ENCODE results near the gene MRPS10.

GRCh38 chr6:42200035-42200434 is 17.6 kb downstream of the MRPS10 start:
- no peak for TF ChIP-seq POLR2AphosphoS5 (IDR thresholded peaks at IDR 0.05; ENCODE audit: low read depth, low read length)
- no peak for TF ChIP-seq POLR2A (IDR thresholded peaks at IDR 0.05; ENCODE audit: low read depth, low read length)
- TF ChIP-seq TAF1 (IDR thresholded peaks at IDR 0.05; ENCODE audit: borderline replicate concordance, low read depth, low read length): no peak
